K562 (cell line): ENCODE measurements around the gene TBC1D5.

Experiments
- EZH2 ChIP-seq: IDR thresholded peaks from 2 replicates; pipeline ENCODE4 v1.6.1; 2012; ENCODE audit warnings: low read depth, mild to moderate bottlenecking, inconsistent platforms, low read length, borderline replicate concordance
- JUND ChIP-seq, 2 experiments: IDR thresholded peaks; 2 replicates in 1 of 2; 3 replicates in 1 of 2; pipeline ENCODE4 v1.6.1; 2011; ENCODE audit warnings: borderline replicate concordance in 2 of 2, low read depth in 2 of 2, low read length in 2 of 2, improper control_type of control experiment in 1 of 2, missing biosample characterization in 1 of 2, missing genetic modification characterization in 1 of 2, missing genetic modification reagents in 1 of 2
- MIER1 ChIP-seq: fragments of 450-650 bp; IDR thresholded peaks from 2 replicates; pipeline ENCODE4 v1.6.1; 2016; ENCODE audit warnings: antibody characterized with exemption, mild to moderate bottlenecking, low read depth
- PATZ1 ChIP-seq: fragments of 250-450 bp; sonication (Bioruptor Pico); IDR thresholded peaks from 2 replicates; pipeline ENCODE4 v1.5.0; 2020; ENCODE audit warnings: mild to moderate bottlenecking, borderline replicate concordance
- POLR2AphosphoS5 ChIP-seq: IDR thresholded peaks from 2 replicates; pipeline ENCODE4 v1.6.1; 2011; ENCODE audit warnings: mild to moderate bottlenecking, low read depth, low read length, moderate library complexity; ENCODE audit not compliant: control insufficient read depth, insufficient read depth
- YBX1 ChIP-seq: fragments of 450-650 bp; IDR thresholded peaks from 2 replicates; pipeline ENCODE4 v1.7.1; 2016; ENCODE audit warnings: mild to moderate bottlenecking
- ZNF79 ChIP-seq: fragments of 250-450 bp; sonication (Bioruptor Pico); IDR thresholded peaks from 2 replicates; pipeline ENCODE4 v1.4.0; 2020; ENCODE audit warnings: low read depth, mild to moderate bottlenecking, moderate library complexity
- TF ChIP-seq, protein P1 (sequence below): fragments of 450-650 bp; IDR thresholded peaks from 2 replicates; pipeline ENCODE4 v1.6.1; 2016; ENCODE audit warnings: mild to moderate bottlenecking

DNA sequence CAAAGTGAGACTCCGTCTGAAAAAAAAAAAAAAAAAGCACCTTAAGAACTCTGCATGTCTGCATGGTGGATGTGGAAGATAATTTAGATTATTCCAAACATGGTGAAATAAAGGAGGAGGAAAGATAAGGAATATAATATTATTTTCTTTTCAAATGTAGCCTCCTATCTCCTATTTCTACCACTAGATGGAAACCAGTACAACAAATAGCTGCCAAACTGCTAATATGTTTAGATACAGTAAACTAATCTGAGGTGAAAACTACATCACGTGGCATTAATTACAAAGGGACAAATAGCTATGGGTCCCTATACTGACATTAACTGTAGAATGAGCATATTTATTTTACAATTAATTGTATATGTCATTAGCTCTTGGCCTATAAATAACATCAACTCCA is 197.8 kb downstream of the TBC1D5 start:
- TF ChIP-seq PATZ1 (CRISPR knock-in tag) (no peak), YBX1 (no peak), ZNF79 (no peak), MIER1 (no peak), POLR2AphosphoS5 (no peak), EZH2 (no peak), JUND (IDR thresholded peaks at IDR 0.05; ENCODE audit: borderline replicate concordance, low read depth, low read length) (no peak), JUND (tag; IDR thresholded peaks at IDR 0.05; ENCODE audit: borderline replicate concordance, low read depth, low read length) (no peak)
- TF ChIP-seq, protein P1, sequence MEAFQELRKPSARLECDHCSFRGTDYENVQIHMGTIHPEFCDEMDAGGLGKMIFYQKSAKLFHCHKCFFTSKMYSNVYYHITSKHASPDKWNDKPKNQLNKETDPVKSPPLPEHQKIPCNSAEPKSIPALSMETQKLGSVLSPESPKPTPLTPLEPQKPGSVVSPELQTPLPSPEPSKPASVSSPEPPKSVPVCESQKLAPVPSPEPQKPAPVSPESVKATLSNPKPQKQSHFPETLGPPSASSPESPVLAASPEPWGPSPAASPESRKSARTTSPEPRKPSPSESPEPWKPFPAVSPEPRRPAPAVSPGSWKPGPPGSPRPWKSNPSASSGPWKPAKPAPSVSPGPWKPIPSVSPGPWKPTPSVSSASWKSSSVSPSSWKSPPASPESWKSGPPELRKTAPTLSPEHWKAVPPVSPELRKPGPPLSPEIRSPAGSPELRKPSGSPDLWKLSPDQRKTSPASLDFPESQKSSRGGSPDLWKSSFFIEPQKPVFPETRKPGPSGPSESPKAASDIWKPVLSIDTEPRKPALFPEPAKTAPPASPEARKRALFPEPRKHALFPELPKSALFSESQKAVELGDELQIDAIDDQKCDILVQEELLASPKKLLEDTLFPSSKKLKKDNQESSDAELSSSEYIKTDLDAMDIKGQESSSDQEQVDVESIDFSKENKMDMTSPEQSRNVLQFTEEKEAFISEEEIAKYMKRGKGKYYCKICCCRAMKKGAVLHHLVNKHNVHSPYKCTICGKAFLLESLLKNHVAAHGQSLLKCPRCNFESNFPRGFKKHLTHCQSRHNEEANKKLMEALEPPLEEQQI, result no peak
